HCT116 (cell line): ENCODE results near the gene DRICH1. TPM values are rescaled to one million over a fixed set of nuclear protein-coding genes. Genes with fewer than 3 reads are reported as not detected.

Experiments used
- ATAC-seq: fragments of 200-7000 bp; cut with Tn5 transposase; 2 replicates; pipeline ENCODE4 v1.9.1; 2020; ENCODE audit warnings: mild to moderate bottlenecking, moderate library complexity
- BruUV-seq: library from RNA; stranded (reverse); fragments of 400-500 nt; replicated peaks from 2 replicates; lab custom pipeline; 2021; lab: Mats Ljungman, UMichigan
- CTCF ChIA-PET: fragments of 300-600 bp; sonication (Branson Sonifier 250); formaldehyde crosslinking; loops from one replicate; lab custom pipeline; 2021; ENCODE audit warnings: antibody characterized with exemption; lab: Charles Lee
- POLR2A ChIA-PET: fragments of 300-600, 350-600 bp; sonication (Branson Sonifier 250); formaldehyde crosslinking; loops from one replicate; lab custom pipeline; 2021; ENCODE audit warnings: antibody characterized with exemption; lab: Charles Lee
- RAD21 ChIA-PET, 2 experiments: fragments of 300-600 bp; sonication (Branson Sonifier 250); formaldehyde crosslinking; loops; one replicate each; lab custom pipeline; 2023; ENCODE audit warnings: low total read pairs in 2 of 2; ENCODE audit not compliant: uncharacterized antibody in 2 of 2, unreplicated experiment in 2 of 2, low non-redundant PET in 1 of 2; lab: Charles Lee
- DNase-seq: peaks from one replicate; pipeline ENCODE4 v3.0.0-alpha.2; 2010; ENCODE audit warnings: low read depth, low spot score
- H2AFZ ChIP-seq: fragments of 200-600 bp; shearing (Covaris generic), sonication (generic); 2 replicates; pipeline ENCODE4 v1.6.1; 2017; ENCODE audit warnings: low read depth, mixed run types, mixed read lengths, antibody characterized with exemption, low read length; ENCODE audit not compliant: poor library complexity, severe bottlenecking
- H3K27ac ChIP-seq: 2 replicates; pipeline ENCODE4 v1.5.1; 2012; ENCODE audit warnings: low read depth, low read length
- H3K27me3 ChIP-seq: fragments of 200-600 bp; sonication (generic); 2 replicates; pipeline ENCODE4 v1.6.1; 2016; ENCODE audit warnings: mixed run types, low read length, mixed read lengths; ENCODE audit not compliant: insufficient read depth
- H3K36me3 ChIP-seq, 2 experiments: fragments of 200-500 bp in 1 of 2; fragments of 200-600 bp in 1 of 2; sonication (Bioruptor generic) in 1 of 2; sonication (generic) in 1 of 2; 2 replicates each; pipeline versions ENCODE4 v1.5.1 to v1.6.1; 2014 to 2016; ENCODE audit warnings: low read length in 2 of 2, inconsistent platforms in 1 of 2, mixed read lengths in 1 of 2, mixed run types in 1 of 2; ENCODE audit not compliant: insufficient read depth in 2 of 2, control insufficient read depth in 1 of 2
- H3K4me1 ChIP-seq, 2 experiments: fragments of 200-600 bp in 1 of 2; sonication (generic) in 1 of 2; 2 replicates each; pipeline versions ENCODE4 v1.5.1 to v1.6.1; 2012 to 2017; ENCODE audit warnings: low read length in 2 of 2, inconsistent platforms in 1 of 2, mild to moderate bottlenecking in 1 of 2, mixed read lengths in 1 of 2, mixed run types in 1 of 2, moderate library complexity in 1 of 2; ENCODE audit not compliant: insufficient read depth in 2 of 2, control insufficient read depth in 1 of 2
- H3K4me2 ChIP-seq: fragments of 200-600 bp; sonication (generic); 2 replicates; pipeline ENCODE4 v1.6.1; 2017; ENCODE audit warnings: mixed run types, low read length, mixed read lengths
- H3K4me3 ChIP-seq, 2 experiments: fragments of 200-600 bp in 1 of 2; sonication (generic) in 1 of 2; replicated peaks in 1 of 2; 2 replicates each; pipeline ENCODE4 v1.5.1; 2011 to 2016; ENCODE audit warnings: low read length in 2 of 2, control low read depth in 1 of 2, low read depth in 1 of 2, mild to moderate bottlenecking in 1 of 2, mixed read lengths in 1 of 2, mixed run types in 1 of 2
- H3K79me2 ChIP-seq: fragments of 200-600 bp; sonication (generic); 2 replicates; pipeline ENCODE4 v1.6.1; 2017; ENCODE audit warnings: mild to moderate bottlenecking, mixed run types, low read length, moderate library complexity, mixed read lengths; ENCODE audit not compliant: insufficient read depth
- H3K9ac ChIP-seq: fragments of 200-600 bp; sonication (generic); 2 replicates; pipeline ENCODE4 v1.6.1; 2016; ENCODE audit warnings: low read length, mixed read lengths
- H3K9me2 ChIP-seq: fragments of 200-600 bp; sonication (generic), shearing (Covaris generic); 2 replicates; pipeline ENCODE4 v1.6.1; 2017; ENCODE audit warnings: mixed run types, mild to moderate bottlenecking, moderate library complexity; ENCODE audit not compliant: insufficient read depth
- H3K9me3 ChIP-seq, 2 experiments: fragments of 200-500 bp in 1 of 2; fragments of 200-600 bp in 1 of 2; sonication (Bioruptor generic) in 1 of 2; sonication (generic) in 1 of 2; 2 replicates each; pipeline ENCODE4 v1.6.1; 2014 to 2017; ENCODE audit warnings: low read length in 2 of 2, mixed read lengths in 2 of 2, inconsistent platforms in 1 of 2, low read depth in 1 of 2, mild to moderate bottlenecking in 1 of 2, mixed run types in 1 of 2, moderate library complexity in 1 of 2; ENCODE audit not compliant: control insufficient read depth in 1 of 2, insufficient read depth in 1 of 2
- H4K20me1 ChIP-seq: fragments of 200-600 bp; sonication (generic), shearing (Covaris generic); 2 replicates; pipeline ENCODE4 v1.6.1; 2017; ENCODE audit warnings: mixed run types, mild to moderate bottlenecking, moderate library complexity; ENCODE audit not compliant: insufficient read depth
- CBX3 ChIP-seq: IDR thresholded peaks from 2 replicates; pipeline ENCODE4 v1.6.1; 2012; ENCODE audit warnings: low read depth
- CEBPB ChIP-seq: IDR thresholded peaks from 2 replicates; pipeline ENCODE4 v1.6.1; 2012; ENCODE audit warnings: low read depth
- EZH2 ChIP-seq: fragments of 200-600 bp; sonication (generic); IDR thresholded peaks from 2 replicates; pipeline ENCODE4 v1.6.1; 2017; ENCODE audit warnings: antibody characterized with exemption, mixed run types
- FOSL1 ChIP-seq: IDR thresholded peaks from 2 replicates; pipeline ENCODE4 v1.6.1; 2012; ENCODE audit warnings: low read depth
- JUND ChIP-seq: IDR thresholded peaks from 2 replicates; pipeline ENCODE4 v1.6.1; 2012
- POLR2AphosphoS5 ChIP-seq: IDR thresholded peaks from 2 replicates; pipeline ENCODE4 v1.6.1; 2011; ENCODE audit warnings: mild to moderate bottlenecking, low read depth, low read length, moderate library complexity
- RAD21 ChIP-seq: IDR thresholded peaks from 2 replicates; pipeline ENCODE4 v1.6.1; 2012; ENCODE audit warnings: low read depth, mild to moderate bottlenecking
- SIN3A ChIP-seq: IDR thresholded peaks from 2 replicates; pipeline ENCODE4 v1.6.1; 2012; ENCODE audit warnings: low read depth
- TCF7L2 ChIP-seq: IDR thresholded peaks from 2 replicates; pipeline ENCODE4 v1.7.0; 2011; ENCODE audit warnings: borderline replicate concordance, inconsistent platforms; ENCODE audit not compliant: insufficient read depth, insufficient read length; ENCODE audit errors: extremely low read depth
- YY1 ChIP-seq: IDR thresholded peaks from 2 replicates; pipeline ENCODE4 v1.6.1; 2011; ENCODE audit warnings: low read length, low read depth, moderate library complexity, mild to moderate bottlenecking; ENCODE audit not compliant: insufficient replicate concordance; ENCODE audit errors: extremely low read depth
- ZFX ChIP-seq: fragments of 450-650 bp; IDR thresholded peaks from 2 replicates; pipeline ENCODE4 v1.6.1; 2017
- ZNF274 ChIP-seq: fragments of 200-500 bp; sonication (Bioruptor generic); IDR thresholded peaks from 2 replicates; pipeline ENCODE4 v1.6.1; 2014; ENCODE audit warnings: mild to moderate bottlenecking, low read depth, low read length, inconsistent platforms
- intact Hi-C: fragments of 100-400 bp; cut with micrococcal nuclease; formaldehyde crosslinking; loops from 2 replicates; pipeline ENCODE4 v1.10.0; 2022
- total RNA-seq: library from RNA; stranded (reverse); gene quantifications from one replicate; pipeline ENCODE4 v1.2.1, GENCODE V29; 2021; ENCODE audit not compliant: unreplicated experiment
- TF ChIP-seq, protein P1 (sequence below), 3 experiments: fragments of 200-600 bp in 1 of 3; sonication (generic) in 1 of 3; IDR thresholded peaks in 2 of 3; conservative IDR thresholded peaks in 1 of 3; 2 replicates each; pipeline ENCODE4 v1.5.1; 2012 to 2017; ENCODE audit warnings: low read depth in 2 of 3, low read length in 2 of 3, antibody characterized with exemption in 1 of 3, borderline replicate concordance in 1 of 3, control low read depth in 1 of 3, mild to moderate bottlenecking in 1 of 3, mixed read lengths in 1 of 3, mixed run types in 1 of 3, moderate library complexity in 1 of 3; ENCODE audit not compliant: insufficient read depth in 1 of 3
- TF ChIP-seq, protein P2 (sequence below): IDR thresholded peaks from 2 replicates; pipeline ENCODE4 v1.6.1; 2012; ENCODE audit warnings: low read depth

DRICH1 gene
- total RNA-seq, 1 experiment from 2014 or later: 0.44 TPM

DNA sequence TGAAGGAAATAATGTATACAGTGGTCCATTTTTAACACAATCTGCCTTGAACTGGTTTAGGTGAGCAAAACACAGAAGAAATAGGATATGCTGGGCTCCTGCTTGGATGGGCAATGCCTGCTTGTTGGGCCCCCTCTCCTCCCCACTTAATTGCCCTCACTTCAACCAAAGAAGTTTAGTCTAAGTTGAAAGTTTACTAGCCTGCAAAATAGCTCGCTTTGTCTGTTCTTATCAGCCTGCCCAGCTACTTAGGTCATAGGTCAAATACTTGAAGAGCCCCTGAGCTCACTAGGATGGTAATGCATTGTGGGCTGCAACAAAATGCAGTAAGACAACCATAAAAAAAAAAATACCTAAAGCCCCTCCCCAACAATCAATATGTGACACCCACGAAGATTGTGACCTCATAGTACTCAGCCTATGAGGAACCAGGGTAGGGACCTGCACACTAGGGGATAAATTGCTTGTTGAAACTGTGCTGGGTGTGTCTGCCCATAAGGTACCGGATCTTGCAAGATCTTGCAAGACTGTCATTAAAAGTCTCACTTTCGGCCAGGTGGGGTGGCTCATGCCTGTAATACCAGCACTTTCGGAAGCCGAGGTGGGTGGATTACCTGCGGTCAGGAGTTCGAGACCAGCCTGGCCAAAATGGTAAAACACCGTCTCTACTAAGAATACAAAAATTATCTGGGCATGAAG, 10.9 kb downstream of the DRICH1 start:
- Histone ChIP-seq H2AFZ (no peak overlapping the region), H3K27ac (no peak overlapping the region), H3K36me3 (no peaks in the 10 kb centered on the region), H3K9ac (no peak overlapping the region), H3K9me3 (no peaks in the 10 kb centered on the region), H3K4me3 (no peak overlapping the region), H4K20me1 (no peaks in the 10 kb centered on the region), H3K4me1 (no peaks in the 10 kb centered on the region), H3K9me2 (no peaks in the 10 kb centered on the region), H3K27me3 (no peaks in the 10 kb centered on the region), H3K79me2 (no peaks in the 10 kb centered on the region), H3K4me2 (no peak overlapping the region)
- ChIA-PET RAD21 (no interaction called here), POLR2A (no interaction called here), CTCF (no interaction called here)
- intact Hi-C loops: no loop called here
- no TSS peak for BruUV-seq
- no peak for ATAC-seq
- TF ChIP-seq FOSL1: no peak
- no peak for TF ChIP-seq CBX3
- no peak for TF ChIP-seq ZNF274
- TF ChIP-seq CEBPB: no peak
- TF ChIP-seq SIN3A: no peak
- no peak for DNase-seq

DNA sequence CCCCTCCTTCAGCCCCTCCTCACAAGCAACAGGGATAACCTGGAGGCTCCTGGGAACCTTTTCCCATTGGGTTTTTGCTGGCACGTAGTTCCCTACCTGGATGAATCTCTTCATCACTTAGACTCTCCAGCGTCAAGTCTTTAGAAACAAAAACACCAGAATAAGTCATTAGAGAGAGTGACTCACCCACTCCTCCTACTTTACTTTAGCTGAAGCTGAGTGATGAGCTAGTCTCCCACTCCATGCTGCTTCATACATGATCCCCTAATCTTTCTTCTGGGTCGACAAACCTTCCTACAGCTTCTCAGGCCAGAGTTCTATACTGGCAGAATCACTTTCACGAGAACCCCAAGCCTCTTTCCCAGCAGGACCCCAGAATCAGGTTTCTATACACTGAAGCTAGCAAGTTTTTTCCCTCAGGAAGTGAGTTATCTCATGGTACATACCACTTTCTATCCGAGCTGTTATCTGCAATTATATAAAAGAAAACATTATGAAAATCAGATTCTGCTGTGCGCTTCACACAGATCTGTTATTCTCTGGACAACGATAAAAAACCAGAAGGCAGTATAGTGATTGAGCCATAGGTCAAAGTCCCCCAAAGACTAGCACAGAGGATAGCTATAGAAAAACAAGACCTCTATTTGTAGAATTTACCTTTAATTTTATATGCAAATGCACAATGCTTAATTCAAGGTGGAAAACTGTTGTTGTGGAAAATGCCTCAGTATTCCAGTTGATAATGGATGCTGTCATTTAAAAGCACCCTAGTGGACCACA, 18.7 kb downstream of the DRICH1 start:
- Histone ChIP-seq H3K27me3 (no peaks in the 10 kb centered on the region), H3K4me3 (no peak overlapping the region), H3K27ac (no peak overlapping the region), H3K36me3 (no peaks in the 10 kb centered on the region), H3K79me2 (no peaks in the 10 kb centered on the region), H3K9me3 (no peaks in the 10 kb centered on the region), H3K9ac (no peak overlapping the region), H2AFZ (no peak overlapping the region), H3K4me2 (no peak overlapping the region), H4K20me1 (no peaks in the 10 kb centered on the region), H3K9me2 (no peaks in the 10 kb centered on the region), H3K4me1 (no peaks in the 10 kb centered on the region)
- ChIA-PET CTCF (no interaction called here), RAD21 (no interaction called here), POLR2A (no interaction called here)
- ATAC-seq: no peak
- DNase-seq: no peak
- BruUV-seq: no TSS peak
- intact Hi-C loops: no loop called here
- TF ChIP-seq EZH2: no peak
- no peak for TF ChIP-seq POLR2AphosphoS5
- no peak for TF ChIP-seq TCF7L2
- TF ChIP-seq ZFX: no peak
- TF ChIP-seq, protein P1, sequence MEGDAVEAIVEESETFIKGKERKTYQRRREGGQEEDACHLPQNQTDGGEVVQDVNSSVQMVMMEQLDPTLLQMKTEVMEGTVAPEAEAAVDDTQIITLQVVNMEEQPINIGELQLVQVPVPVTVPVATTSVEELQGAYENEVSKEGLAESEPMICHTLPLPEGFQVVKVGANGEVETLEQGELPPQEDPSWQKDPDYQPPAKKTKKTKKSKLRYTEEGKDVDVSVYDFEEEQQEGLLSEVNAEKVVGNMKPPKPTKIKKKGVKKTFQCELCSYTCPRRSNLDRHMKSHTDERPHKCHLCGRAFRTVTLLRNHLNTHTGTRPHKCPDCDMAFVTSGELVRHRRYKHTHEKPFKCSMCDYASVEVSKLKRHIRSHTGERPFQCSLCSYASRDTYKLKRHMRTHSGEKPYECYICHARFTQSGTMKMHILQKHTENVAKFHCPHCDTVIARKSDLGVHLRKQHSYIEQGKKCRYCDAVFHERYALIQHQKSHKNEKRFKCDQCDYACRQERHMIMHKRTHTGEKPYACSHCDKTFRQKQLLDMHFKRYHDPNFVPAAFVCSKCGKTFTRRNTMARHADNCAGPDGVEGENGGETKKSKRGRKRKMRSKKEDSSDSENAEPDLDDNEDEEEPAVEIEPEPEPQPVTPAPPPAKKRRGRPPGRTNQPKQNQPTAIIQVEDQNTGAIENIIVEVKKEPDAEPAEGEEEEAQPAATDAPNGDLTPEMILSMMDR (IDR thresholded peaks at IDR 0.05 in 2 of 3, conservative IDR thresholded peaks at IDR 0.05 in 1 of 3; ENCODE audit: borderline replicate concordance in 1 of 3, insufficient read depth in 1 of 3, low read depth in 2 of 3, low read length in 2 of 3): no peak
- no peak for TF ChIP-seq FOSL1
- TF ChIP-seq, protein P2, sequence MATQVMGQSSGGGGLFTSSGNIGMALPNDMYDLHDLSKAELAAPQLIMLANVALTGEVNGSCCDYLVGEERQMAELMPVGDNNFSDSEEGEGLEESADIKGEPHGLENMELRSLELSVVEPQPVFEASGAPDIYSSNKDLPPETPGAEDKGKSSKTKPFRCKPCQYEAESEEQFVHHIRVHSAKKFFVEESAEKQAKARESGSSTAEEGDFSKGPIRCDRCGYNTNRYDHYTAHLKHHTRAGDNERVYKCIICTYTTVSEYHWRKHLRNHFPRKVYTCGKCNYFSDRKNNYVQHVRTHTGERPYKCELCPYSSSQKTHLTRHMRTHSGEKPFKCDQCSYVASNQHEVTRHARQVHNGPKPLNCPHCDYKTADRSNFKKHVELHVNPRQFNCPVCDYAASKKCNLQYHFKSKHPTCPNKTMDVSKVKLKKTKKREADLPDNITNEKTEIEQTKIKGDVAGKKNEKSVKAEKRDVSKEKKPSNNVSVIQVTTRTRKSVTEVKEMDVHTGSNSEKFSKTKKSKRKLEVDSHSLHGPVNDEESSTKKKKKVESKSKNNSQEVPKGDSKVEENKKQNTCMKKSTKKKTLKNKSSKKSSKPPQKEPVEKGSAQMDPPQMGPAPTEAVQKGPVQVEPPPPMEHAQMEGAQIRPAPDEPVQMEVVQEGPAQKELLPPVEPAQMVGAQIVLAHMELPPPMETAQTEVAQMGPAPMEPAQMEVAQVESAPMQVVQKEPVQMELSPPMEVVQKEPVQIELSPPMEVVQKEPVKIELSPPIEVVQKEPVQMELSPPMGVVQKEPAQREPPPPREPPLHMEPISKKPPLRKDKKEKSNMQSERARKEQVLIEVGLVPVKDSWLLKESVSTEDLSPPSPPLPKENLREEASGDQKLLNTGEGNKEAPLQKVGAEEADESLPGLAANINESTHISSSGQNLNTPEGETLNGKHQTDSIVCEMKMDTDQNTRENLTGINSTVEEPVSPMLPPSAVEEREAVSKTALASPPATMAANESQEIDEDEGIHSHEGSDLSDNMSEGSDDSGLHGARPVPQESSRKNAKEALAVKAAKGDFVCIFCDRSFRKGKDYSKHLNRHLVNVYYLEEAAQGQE: no peak
- no peak for TF ChIP-seq RAD21
- TF ChIP-seq JUND: no peak
- TF ChIP-seq ZNF274: no peak
- TF ChIP-seq YY1: no peak
